HS-5 (cell line): ENCODE measurements around the gene PLCB4.

ENCODE experiments used
- DNase-seq: peaks from one replicate; pipeline ENCODE4 v3.0.0-alpha.2; 2012; ENCODE audit warnings: low read depth

The PLCB4 gene

DNA sequence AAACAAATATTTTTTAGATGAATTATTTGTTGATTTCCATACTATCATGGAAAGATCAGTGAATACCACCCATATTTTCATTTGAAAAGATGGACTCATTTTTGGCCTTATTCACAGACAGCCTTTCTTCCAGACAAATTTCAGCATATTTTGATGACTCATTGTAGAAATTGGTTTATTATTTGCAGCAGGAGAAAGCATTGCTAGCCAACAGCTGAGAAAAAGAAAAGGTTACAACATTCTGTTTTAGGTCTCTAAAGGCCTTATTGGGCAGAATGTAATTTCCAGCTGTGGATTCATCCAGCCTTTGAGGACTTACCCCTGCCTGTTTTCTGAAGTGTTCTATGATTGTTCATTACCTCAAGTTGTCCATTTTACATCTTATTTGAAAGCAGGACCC lies 201.9 kb downstream of the PLCB4 start:
- DNase-seq = peak; percentile 14

GRCh38 chr20:9276966-9277468 lies 208.1 kb downstream of the PLCB4 start:
- DNase-seq = no peak

DNA sequence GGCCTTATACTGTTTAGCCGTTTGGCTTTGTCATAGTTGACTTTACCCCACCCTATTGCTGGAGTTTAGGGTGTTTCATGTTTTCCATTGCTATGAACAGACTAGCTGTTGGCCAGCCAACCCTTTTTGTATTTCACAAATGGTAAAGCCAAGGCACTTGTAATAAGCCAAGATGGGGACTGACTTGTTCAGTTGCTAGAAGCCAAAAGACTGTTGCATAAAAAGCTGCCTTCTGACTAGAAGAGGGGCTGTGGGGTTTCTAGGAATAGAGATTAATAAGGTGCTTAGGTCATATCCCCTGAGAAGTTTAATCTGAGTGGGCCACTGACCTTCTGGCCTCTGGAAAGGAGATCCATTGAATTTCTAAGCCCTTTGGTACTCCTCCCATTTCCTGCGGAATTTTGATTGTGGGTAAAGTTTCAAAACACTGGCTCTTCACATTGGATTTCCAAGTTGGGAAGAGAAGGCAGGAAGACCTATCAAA lies 211.1 kb downstream of the PLCB4 start:
- no peak for DNase-seq

GRCh38 chr20:9280666-9281065 lies 211.8 kb downstream of the PLCB4 start:
- no peak for DNase-seq

DNA sequence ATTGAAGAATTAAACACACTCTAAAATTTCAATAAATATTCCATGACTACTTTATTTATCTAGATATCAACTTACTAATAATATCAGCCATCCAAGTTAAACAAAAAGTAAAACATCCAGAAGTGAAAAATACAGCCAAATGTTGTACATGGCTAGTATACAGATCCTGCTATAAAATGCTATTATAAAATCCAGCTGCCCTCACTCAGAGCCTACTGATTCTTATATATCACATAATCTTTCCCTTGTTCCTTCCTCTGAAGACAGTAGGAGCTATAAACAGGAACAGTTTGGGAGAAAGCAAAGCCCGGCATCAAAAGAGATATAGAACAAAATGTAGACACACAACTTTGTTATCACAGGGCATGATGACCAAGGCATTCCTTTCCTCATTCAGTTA lies 212.9 kb downstream of the PLCB4 start:
- DNase-seq = no peak

DNA sequence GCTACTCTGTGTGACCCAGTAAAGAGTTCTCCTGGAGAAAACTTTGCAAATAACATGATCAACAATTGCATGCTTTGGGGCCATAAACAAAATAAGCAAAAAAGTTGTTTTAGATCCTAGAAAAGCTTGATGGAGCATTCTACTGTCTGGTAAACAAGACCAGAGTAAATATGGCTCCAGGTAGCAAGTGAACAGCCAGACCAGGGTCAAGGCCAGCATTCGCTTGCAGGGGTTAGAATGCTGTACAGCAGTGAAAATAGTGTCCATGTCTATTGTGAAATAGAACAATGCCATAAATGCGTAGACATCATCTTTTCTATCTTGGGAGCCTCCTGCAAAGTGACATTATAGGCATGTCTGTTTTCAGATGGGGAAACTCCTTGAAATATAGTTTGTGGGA lies 216.7 kb downstream of the PLCB4 start:
- DNase-seq = no peak

DNA sequence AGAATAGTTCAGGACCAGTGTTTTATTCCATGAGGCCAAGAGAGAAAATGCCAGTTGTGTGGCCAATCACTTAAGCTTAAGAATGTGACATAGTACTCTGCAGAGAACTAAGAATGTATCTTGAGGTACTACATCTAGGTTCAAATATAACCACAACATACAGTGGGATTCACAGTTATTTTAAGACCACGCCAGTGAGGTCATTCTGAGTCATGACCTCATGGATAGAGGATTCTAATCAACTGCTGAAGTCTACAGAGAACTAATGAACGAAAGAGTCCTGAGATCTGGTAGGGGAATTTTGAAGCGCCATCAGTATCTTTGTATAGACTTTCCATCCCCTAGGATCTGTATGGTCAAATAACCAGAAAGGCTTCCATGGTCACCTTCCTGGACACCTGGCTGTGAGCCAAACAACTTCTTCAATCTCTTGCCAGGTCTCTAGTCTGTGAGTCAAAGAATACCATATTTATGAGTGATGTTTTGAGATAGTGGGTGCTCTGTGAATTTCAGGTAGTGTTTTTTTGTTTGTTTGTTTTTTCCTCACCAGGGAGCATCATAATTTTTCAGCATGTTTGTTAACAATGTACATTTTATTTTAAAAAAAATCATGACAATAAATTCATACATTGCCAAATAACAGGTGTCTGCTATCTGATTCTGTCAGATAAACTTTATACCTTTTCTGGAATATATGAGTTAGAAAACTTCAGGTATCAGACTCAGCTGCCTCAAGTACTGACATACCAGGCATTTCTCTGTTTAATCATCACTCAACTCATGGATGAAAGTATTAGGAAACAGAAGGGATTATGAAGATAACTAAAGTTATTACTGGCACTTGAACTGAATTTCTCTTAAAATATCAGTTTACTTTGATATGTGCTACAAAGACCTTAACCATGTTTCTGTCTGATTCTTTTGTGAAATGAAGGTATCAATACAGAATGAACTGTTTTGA lies 217.9 kb downstream of the PLCB4 start:
- DNase-seq = no peak

DNA sequence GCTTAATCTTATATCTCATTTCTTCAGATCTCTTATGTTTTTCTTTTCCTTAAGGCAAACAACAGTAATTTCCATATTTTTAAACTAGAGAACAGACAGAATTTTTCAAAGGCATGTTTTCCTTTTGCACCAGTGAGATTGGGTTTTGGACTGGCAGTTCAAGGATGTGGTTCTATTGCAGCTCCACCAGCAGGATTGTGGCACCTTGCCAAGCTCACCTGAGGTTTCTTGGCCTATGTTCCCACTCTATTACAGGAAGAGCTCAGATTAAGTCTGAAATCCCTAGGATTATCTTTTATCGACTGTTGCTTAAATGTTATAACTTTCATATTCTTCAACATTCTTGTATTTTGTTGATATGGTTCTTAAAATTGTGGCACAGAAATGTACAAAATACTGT lies 218.9 kb downstream of the PLCB4 start:
- DNase-seq = no peak

DNA sequence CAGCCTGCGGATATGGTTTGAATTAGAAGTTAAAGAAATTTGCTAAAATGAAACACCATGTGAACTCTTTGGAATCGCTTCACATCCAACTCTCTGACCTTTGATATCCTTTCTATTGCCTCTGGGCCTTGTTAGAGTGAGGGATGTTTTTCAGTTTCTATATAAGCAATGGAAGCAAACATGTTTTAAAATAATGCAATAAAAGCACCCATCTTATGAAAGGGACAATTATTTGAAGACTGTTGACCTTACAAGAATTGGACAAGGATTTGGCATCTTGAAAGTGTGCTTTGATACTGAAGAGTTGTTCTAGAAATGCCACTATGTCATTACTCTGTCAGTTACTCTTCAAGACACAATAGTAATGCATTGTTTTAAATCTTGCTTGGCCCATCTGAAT lies 221.4 kb downstream of the PLCB4 start:
- DNase-seq = no peak

- DNase-seq = no peak
Measured at GRCh38 chr20:9293145-9293544, 224.3 kb downstream of the PLCB4 start.

- DNase-seq = no peak
Measured at GRCh38 chr20:9294041-9294440, 225.2 kb downstream of the PLCB4 start.

DNA sequence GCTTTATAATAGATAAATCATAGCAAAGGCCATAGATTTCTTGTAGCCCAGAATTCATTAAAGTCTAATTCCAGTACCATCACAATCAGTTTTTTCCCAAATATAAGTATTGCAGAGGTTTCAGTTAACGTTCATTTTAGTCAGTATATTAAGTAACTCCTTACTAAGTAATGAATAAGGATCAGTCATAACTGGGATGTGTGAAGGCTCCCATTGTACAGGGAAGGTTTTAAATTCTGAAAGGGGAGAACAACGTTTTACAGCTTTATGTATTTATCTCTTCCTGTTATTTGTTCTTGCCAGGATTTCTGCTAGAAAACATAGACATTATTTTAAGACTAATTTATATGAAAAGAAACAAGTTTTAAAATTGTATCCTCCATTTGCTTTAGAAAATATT lies 230.0 kb downstream of the PLCB4 start:
- no peak for DNase-seq

DNA sequence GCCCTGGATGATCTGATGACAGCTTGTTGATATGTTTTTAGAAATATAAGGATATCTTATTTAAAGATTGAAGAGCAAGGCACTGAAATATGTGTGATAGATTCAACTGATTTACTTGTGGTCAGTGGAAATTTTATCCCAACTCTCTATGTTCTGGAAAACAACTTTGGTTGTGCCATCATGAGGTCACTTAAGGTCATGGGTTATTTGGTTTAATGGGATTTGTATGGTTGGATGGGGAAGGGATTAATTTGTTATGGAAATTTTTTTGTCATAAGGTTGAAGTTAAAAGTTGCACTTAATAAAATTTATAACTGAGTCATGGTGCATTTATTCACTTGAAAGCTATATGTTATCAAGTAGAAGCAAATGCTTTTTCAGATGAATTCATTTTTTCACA lies 231.2 kb downstream of the PLCB4 start:
- no peak for DNase-seq

DNA sequence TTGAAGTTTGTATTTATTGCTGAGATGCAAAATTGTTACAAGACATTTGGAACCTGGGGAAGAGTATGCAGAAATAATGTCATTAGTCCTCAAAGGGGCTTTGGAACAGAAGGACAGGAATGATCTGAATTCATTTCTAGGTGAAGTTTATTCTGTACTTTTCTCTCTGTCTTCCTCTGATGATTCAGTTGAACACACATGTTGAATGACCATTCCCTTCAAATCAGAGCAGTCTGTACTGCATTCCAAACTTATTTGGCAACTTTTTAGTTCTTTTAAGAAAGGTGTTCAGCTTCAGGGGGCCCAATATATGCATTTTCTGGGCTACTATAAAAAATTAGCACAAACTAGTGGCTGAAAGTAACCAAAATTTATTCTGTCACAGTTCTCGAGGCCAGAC lies 231.6 kb downstream of the PLCB4 start:
- DNase-seq = no peak

GRCh38 chr20:9301129-9302090 lies 232.5 kb downstream of the PLCB4 start:
- no peak for DNase-seq

GRCh38 chr20:9302091-9302462 lies 233.2 kb downstream of the PLCB4 start:
- DNase-seq = no peak

GRCh38 chr20:9306521-9306920 lies 237.6 kb downstream of the PLCB4 start:
- no peak for DNase-seq

- no peak for DNase-seq
Measured at GRCh38 chr20:9308056-9308455, 239.2 kb downstream of the PLCB4 start.

GRCh38 chr20:9311132-9311531 lies 242.2 kb downstream of the PLCB4 start:
- DNase-seq = no peak

DNA sequence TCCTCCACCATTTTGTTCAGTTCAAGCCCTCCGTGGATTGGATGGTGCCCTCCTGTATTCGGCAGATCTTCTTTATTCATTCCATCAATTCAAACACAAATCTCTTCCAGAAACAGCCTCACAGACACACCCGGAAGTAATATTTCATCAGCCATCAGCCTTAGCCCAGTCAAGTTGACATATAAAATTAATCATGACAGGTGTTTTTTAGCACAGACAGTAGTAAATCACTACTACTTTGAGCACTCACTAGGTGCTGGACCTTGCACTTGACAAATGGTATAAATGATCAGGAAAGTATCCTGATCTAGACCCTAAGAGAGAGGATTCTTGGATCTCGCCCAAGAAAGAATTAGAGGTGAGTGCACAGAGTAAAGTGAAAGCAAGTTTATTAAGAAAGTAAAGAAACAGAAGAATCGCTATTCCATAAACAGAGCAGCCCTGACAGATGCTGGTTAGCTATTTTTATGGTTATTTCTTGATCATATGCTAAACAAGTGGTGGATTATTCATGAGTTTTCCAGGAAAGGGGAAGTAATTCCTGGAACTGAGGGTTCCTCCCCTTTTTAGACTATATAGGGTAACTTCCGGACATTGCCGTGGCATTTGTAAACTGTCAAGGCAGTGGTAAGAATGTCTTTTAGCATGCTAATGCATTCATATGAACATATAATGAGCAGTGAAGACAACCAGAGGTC lies 250.9 kb downstream of the PLCB4 start:
- DNase-seq = no peak

DNA sequence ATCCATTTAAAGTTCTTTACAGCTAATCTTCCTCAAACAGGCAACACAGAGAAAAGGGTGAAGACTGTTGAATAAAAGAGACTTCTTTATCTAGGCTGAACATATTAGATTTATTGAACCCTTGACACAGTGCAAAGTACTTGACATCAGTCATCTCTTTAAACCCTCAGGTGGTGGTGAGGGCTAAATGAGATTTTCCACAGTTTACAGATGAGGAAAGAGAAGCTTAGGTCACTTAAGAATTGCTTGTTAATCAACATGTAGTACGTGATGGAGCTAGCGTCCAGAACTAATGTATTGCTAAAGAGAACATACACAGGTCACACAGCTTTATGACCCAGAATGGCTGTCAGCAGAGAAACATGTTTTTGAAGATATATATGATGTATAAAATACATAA lies 252.1 kb downstream of the PLCB4 start:
- DNase-seq = no peak

GRCh38 chr20:9322661-9323060 lies 253.8 kb downstream of the PLCB4 start:
- DNase-seq = no peak
